GM23248 (cell line): ENCODE results near the gene FAM50B.

ENCODE experiments used
- EZH2 ChIP-seq: fragments of 200-600 bp; sonication (generic); IDR thresholded peaks from 2 replicates; pipeline ENCODE4 v1.6.1; 2018; ENCODE audit warnings: antibody characterized with exemption, mild to moderate bottlenecking; ENCODE audit not compliant: insufficient read depth, poor library complexity, severe bottlenecking
- EZH2phosphoT487 ChIP-seq: fragments of 200-600 bp; sonication (generic); IDR thresholded peaks from 2 replicates; pipeline ENCODE4 v1.6.1; 2018; ENCODE audit warnings: antibody characterized with exemption, moderate library complexity, mild to moderate bottlenecking, low read depth; ENCODE audit not compliant: insufficient read depth

GRCh38 chr6:3870528-3870925, 21.4 kb downstream of the FAM50B start:
- no peak for TF ChIP-seq EZH2phosphoT487
- TF ChIP-seq EZH2 = no peak
